GM12874 (cell line): Measurements from ENCODE around the gene ZSWIM6.

Source experiments
- TF ChIP-seq, protein P1 (sequence below): IDR thresholded peaks from 2 replicates; pipeline ENCODE4 v1.5.1; 2011; ENCODE audit warnings: low read depth, mild to moderate bottlenecking, control low read depth, low read length, moderate library complexity; ENCODE audit not compliant: insufficient read depth

The ZSWIM6 gene

GRCh38 chr5:61397238-61397637, 65.2 kb downstream of the ZSWIM6 start:
- TF ChIP-seq, protein P1, sequence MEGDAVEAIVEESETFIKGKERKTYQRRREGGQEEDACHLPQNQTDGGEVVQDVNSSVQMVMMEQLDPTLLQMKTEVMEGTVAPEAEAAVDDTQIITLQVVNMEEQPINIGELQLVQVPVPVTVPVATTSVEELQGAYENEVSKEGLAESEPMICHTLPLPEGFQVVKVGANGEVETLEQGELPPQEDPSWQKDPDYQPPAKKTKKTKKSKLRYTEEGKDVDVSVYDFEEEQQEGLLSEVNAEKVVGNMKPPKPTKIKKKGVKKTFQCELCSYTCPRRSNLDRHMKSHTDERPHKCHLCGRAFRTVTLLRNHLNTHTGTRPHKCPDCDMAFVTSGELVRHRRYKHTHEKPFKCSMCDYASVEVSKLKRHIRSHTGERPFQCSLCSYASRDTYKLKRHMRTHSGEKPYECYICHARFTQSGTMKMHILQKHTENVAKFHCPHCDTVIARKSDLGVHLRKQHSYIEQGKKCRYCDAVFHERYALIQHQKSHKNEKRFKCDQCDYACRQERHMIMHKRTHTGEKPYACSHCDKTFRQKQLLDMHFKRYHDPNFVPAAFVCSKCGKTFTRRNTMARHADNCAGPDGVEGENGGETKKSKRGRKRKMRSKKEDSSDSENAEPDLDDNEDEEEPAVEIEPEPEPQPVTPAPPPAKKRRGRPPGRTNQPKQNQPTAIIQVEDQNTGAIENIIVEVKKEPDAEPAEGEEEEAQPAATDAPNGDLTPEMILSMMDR, result no peak

- TF ChIP-seq, protein P1, result no peak
These were observed 65.9 kb downstream of the ZSWIM6 start for GRCh38 chr5:61397937-61398336.

GRCh38 chr5:61398440-61398839, 66.4 kb downstream of the ZSWIM6 start:
- TF ChIP-seq, protein P1, result no peak

- TF ChIP-seq, protein P1, result no peak
These were observed 67.6 kb downstream of the ZSWIM6 start for GRCh38 chr5:61399679-61400078.

DNA sequence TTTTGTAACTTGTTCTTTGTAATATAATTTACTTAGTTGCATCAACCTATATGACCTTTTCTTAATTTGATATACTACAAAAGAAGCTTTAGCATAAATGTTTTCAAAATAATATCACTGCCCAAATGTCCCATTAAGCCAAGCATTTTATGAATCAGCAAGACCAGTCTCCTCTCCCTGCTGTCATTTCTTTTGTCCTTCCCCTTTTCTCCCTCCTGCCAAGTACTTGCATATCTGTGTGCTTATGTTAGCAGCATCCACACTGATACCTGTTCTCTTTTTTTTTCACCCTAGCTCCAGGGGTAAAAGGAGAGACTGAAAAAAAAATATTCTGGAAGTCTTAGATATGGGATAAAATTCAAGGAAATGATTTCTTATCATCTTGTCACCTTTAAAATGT, 69.7 kb downstream of the ZSWIM6 start:
- TF ChIP-seq, protein P1, result no peak

- TF ChIP-seq, protein P1, result no peak
These were observed 70.3 kb downstream of the ZSWIM6 start for GRCh38 chr5:61402244-61402823.

DNA sequence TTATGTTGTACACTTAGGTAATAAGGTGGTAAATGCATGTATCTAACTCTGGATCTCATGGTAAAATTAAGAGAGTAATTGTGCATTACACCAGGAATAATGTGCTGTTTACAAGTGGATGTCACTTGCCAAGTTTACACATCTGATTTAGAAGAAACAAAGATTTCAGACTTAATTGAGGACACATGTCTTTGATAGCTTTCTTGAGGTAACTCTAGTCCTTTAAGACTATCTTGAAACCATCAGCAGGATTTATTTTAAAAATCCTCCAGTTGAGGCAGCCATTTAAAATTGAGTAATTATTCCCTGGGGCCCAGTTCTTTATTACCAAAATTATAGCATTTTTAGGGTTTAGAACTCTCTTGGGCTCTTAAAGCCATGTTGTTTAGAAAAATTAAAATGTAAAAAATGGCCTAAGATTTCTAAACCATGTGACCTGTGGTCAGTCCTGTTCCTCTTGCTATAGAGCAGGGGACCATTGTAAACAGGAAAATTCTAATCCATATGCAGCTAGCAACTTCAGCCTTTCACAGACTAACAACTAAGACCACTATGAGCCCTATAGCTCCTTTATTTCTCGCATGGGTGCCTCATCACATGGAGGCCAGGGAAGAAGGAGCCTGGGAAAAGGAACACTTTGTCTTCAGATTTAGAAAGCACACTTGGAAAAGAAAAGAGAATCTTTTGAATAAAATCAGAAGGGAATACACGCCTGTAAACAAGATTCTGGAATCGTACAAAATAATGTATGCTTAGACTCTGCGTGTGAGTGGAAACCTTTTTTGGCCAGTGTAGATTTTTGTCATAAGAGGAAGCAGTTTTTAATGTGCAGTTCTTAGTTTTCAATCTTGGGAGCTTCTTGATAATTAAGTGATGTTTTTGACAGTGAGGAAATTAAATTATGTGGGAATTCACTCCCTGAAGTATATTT, 71.2 kb downstream of the ZSWIM6 start:
- TF ChIP-seq, protein P1, result no peak
